WTC11 (cell line): ENCODE data around the gene FAM111A. TPM values are rescaled to one million over a fixed set of nuclear protein-coding genes. Genes with fewer than 3 reads are reported as not detected.

ENCODE experiments used
- ATAC-seq: fragments of 200-7000 bp; cut with Tn5 transposase; 2 replicates; pipeline ENCODE4 v1.10.0; 2021; ENCODE audit warnings: mild to moderate bottlenecking, moderate library complexity
- CTCF ChIA-PET: fragments of 300-600 bp; sonication (Branson Sonifier 250); formaldehyde crosslinking; loops from one replicate; lab custom pipeline; 2021; ENCODE audit warnings: antibody characterized with exemption; lab: Charles Lee
- POLR2A ChIA-PET: fragments of 350-600 bp; sonication (Branson Sonifier 250); formaldehyde crosslinking; loops from one replicate; lab custom pipeline; 2021; ENCODE audit warnings: antibody characterized with exemption; lab: Charles Lee
- DNase-seq: peaks from one replicate; pipeline ENCODE4 v3.0.0; 2021; ENCODE audit warnings: low spot score
- H3K27ac Mint-ChIP-seq: 2 replicates; pipeline ENCODE4 v1.8.0; 2021; ENCODE audit warnings: mixed read lengths
- H3K27me3 Mint-ChIP-seq: 2 replicates; pipeline ENCODE4 v1.8.0; 2021; ENCODE audit warnings: low read depth, mild to moderate bottlenecking, moderate library complexity, mixed read lengths
- H3K36me3 Mint-ChIP-seq: 2 replicates; pipeline ENCODE4 v1.8.0; 2021; ENCODE audit warnings: mixed read lengths
- H3K4me1 Mint-ChIP-seq: 2 replicates; pipeline ENCODE4 v1.8.0; 2022; ENCODE audit warnings: mixed read lengths
- H3K4me3 Mint-ChIP-seq: 2 replicates; pipeline ENCODE4 v1.8.0; 2021; ENCODE audit warnings: mild to moderate bottlenecking, moderate library complexity, mixed read lengths
- H3K9me3 Mint-ChIP-seq: 2 replicates; pipeline ENCODE4 v1.8.0; 2021; ENCODE audit warnings: mixed read lengths
- CREM ChIP-seq: sonication (generic); formaldehyde crosslinking; IDR thresholded peaks from 2 replicates; pipeline ENCODE4 v1.8.1; 2022; ENCODE audit warnings: mild to moderate bottlenecking, missing genetic modification reagents, moderate library complexity
- EMX1 ChIP-seq: fragments of 250-450 bp; sonication (Bioruptor Pico); IDR thresholded peaks from 2 replicates; pipeline ENCODE4 v1.8.0; 2021; ENCODE audit warnings: mild to moderate bottlenecking
- FOXJ3 ChIP-seq: sonication (generic); formaldehyde crosslinking; IDR thresholded peaks from 2 replicates; pipeline ENCODE4 v1.9.0; 2021; ENCODE audit warnings: missing genetic modification reagents, mild to moderate bottlenecking, borderline replicate concordance
- GRHL2 ChIP-seq: fragments of 250-450 bp; sonication (Bioruptor Pico); IDR thresholded peaks from 2 replicates; pipeline ENCODE4 v1.8.0; 2022; ENCODE audit warnings: mild to moderate bottlenecking, moderate library complexity; ENCODE audit not compliant: insufficient replicate concordance, severe bottlenecking
- GTF2I ChIP-seq: fragments of 250-450 bp; sonication (Bioruptor Pico); conservative IDR thresholded peaks from 2 replicates; pipeline ENCODE4 v1.4.0; 2021; ENCODE audit warnings: mild to moderate bottlenecking
- KAT7 ChIP-seq: sonication (generic); formaldehyde crosslinking; IDR thresholded peaks from 2 replicates; pipeline ENCODE4 v1.8.1; 2023; ENCODE audit warnings: missing genetic modification reagents, mild to moderate bottlenecking, borderline replicate concordance
- MLX ChIP-seq: sonication (generic); formaldehyde crosslinking; IDR thresholded peaks from 2 replicates; pipeline ENCODE4 v1.8.1; 2023; ENCODE audit warnings: mild to moderate bottlenecking, missing genetic modification reagents, moderate library complexity
- NFATC4 ChIP-seq: fragments of 250-450 bp; sonication (Bioruptor Pico); IDR thresholded peaks from 2 replicates; pipeline ENCODE4 v1.9.0; 2021; ENCODE audit warnings: mild to moderate bottlenecking
- NFE2L1 ChIP-seq: sonication (generic); formaldehyde crosslinking; IDR thresholded peaks from 2 replicates; pipeline ENCODE4 v1.8.1; 2023; ENCODE audit warnings: missing genetic modification reagents
- NFYB ChIP-seq: sonication (generic); formaldehyde crosslinking; conservative IDR thresholded peaks from 2 replicates; pipeline ENCODE4 v1.8.0; 2022; ENCODE audit warnings: low read depth, missing genetic modification reagents
- NR3C1 ChIP-seq: sonication (generic); formaldehyde crosslinking; conservative IDR thresholded peaks from 2 replicates; pipeline ENCODE4 v1.8.1; 2023; ENCODE audit warnings: low read depth, mild to moderate bottlenecking, missing genetic modification reagents
- SOX15 ChIP-seq: fragments of 250-450 bp; sonication (Bioruptor Pico); IDR thresholded peaks from 2 replicates; pipeline ENCODE4 v1.9.0; 2021; ENCODE audit warnings: mild to moderate bottlenecking
- TEAD4 ChIP-seq: sonication (generic); formaldehyde crosslinking; IDR thresholded peaks from 2 replicates; pipeline ENCODE4 v1.8.0; 2022; ENCODE audit warnings: mild to moderate bottlenecking, missing genetic modification reagents
- ZNF263 ChIP-seq: sonication (generic); formaldehyde crosslinking; IDR thresholded peaks from 2 replicates; pipeline ENCODE4 v1.8.1; 2022; ENCODE audit warnings: low read depth, mild to moderate bottlenecking, moderate library complexity, missing genetic modification reagents
- ZNF512 ChIP-seq: sonication (generic); formaldehyde crosslinking; IDR thresholded peaks from 2 replicates; pipeline ENCODE4 v1.8.1; 2022; ENCODE audit warnings: missing genetic modification reagents, borderline replicate concordance
- ZNF671 ChIP-seq: fragments of 250-450 bp; sonication (Bioruptor Pico); IDR thresholded peaks from 2 replicates; pipeline ENCODE4 v1.8.0; 2021; ENCODE audit warnings: mild to moderate bottlenecking
- total RNA-seq: library from RNA; stranded (reverse); gene quantifications from 3 replicates; pipeline ENCODE4 v1.2.3, GENCODE V29; 2021
- TF ChIP-seq, protein P1 (sequence below): fragments of 250-450 bp; sonication (Bioruptor Pico); IDR thresholded peaks from 2 replicates; pipeline ENCODE4 v1.9.0; 2021; ENCODE audit warnings: mild to moderate bottlenecking, borderline replicate concordance
- TF ChIP-seq, protein P2 (sequence below): sonication (generic); formaldehyde crosslinking; IDR thresholded peaks from 2 replicates; pipeline ENCODE4 v1.8.1; 2023; ENCODE audit warnings: mild to moderate bottlenecking, missing genetic modification reagents
- TF ChIP-seq, protein P3 (sequence below): sonication (generic); formaldehyde crosslinking; IDR thresholded peaks from 2 replicates; pipeline ENCODE4 v1.8.0; 2022; ENCODE audit warnings: mild to moderate bottlenecking, missing genetic modification reagents
- TF ChIP-seq, protein P4 (sequence below): sonication (generic); formaldehyde crosslinking; IDR thresholded peaks from 2 replicates; pipeline ENCODE4 v1.8.1; 2023; ENCODE audit warnings: mild to moderate bottlenecking, missing genetic modification reagents, moderate library complexity

The FAM111A gene
- total RNA-seq, 1 experiment from 2014 or later, result 18.8 TPM

DNA sequence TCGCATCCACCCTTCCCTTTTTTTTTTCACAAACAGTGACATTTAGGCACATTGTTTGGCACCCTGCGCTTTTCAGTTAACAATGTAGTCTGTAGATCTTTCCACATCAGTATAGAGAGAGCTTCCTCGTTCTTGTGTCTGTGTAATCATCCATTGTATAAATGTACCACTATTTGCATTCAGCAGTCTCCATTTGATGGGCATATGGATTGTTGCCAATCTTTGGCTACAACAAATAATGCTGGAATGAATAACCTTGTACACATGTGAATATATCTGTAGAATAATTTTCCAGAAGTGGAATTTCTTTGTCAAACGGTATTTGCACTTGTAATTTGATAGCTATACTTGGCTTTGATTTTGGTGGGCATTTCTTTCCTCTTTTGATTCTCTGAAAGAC, 52.9 kb downstream of the FAM111A start:
- Mint-ChIP-seq H3K27me3 (no peaks in the 10 kb centered on the region), H3K36me3 (peaks cover 69% of the 10 kb centered on the region), H3K4me1 (no peaks in the 10 kb centered on the region), H3K27ac (no peak overlapping the region), H3K4me3 (no peak overlapping the region), H3K9me3 (peaks cover 15% of the 10 kb centered on the region)
- ATAC-seq (no peak), DNase-seq (no peak)
- ChIA-PET CTCF (interaction anchor here (0.7 to 1.7 kb wide), 2 partner anchors 9 to 13 kb away, joined by 3 to 4 read pairs; no protein-coding TSS in a partner anchor), POLR2A (no interaction called here)
- TF ChIP-seq TEAD4 (CRISPR knock-in tag) (no peak), ZNF671 (CRISPR knock-in tag) (no peak), GTF2I (no peak), EMX1 (no peak), ZNF263 (CRISPR knock-in tag) (no peak), SOX15 (CRISPR knock-in tag) (no peak), CREM (CRISPR knock-in tag) (no peak), MLX (CRISPR knock-in tag) (no peak), NFATC4 (CRISPR knock-in tag) (no peak), GRHL2 (CRISPR knock-in tag) (no peak), NFE2L1 (no peak), KAT7 (CRISPR knock-in tag) (no peak), ZNF512 (CRISPR knock-in tag) (no peak), FOXJ3 (CRISPR knock-in tag) (no peak), NR3C1 (CRISPR knock-in tag) (no peak), NFYB (no peak)
- TF ChIP-seq, protein P1, sequence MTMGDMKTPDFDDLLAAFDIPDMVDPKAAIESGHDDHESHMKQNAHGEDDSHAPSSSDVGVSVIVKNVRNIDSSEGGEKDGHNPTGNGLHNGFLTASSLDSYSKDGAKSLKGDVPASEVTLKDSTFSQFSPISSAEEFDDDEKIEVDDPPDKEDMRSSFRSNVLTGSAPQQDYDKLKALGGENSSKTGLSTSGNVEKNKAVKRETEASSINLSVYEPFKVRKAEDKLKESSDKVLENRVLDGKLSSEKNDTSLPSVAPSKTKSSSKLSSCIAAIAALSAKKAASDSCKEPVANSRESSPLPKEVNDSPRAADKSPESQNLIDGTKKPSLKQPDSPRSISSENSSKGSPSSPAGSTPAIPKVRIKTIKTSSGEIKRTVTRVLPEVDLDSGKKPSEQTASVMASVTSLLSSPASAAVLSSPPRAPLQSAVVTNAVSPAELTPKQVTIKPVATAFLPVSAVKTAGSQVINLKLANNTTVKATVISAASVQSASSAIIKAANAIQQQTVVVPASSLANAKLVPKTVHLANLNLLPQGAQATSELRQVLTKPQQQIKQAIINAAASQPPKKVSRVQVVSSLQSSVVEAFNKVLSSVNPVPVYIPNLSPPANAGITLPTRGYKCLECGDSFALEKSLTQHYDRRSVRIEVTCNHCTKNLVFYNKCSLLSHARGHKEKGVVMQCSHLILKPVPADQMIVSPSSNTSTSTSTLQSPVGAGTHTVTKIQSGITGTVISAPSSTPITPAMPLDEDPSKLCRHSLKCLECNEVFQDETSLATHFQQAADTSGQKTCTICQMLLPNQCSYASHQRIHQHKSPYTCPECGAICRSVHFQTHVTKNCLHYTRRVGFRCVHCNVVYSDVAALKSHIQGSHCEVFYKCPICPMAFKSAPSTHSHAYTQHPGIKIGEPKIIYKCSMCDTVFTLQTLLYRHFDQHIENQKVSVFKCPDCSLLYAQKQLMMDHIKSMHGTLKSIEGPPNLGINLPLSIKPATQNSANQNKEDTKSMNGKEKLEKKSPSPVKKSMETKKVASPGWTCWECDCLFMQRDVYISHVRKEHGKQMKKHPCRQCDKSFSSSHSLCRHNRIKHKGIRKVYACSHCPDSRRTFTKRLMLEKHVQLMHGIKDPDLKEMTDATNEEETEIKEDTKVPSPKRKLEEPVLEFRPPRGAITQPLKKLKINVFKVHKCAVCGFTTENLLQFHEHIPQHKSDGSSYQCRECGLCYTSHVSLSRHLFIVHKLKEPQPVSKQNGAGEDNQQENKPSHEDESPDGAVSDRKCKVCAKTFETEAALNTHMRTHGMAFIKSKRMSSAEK, result no peak
- TF ChIP-seq, protein P2, sequence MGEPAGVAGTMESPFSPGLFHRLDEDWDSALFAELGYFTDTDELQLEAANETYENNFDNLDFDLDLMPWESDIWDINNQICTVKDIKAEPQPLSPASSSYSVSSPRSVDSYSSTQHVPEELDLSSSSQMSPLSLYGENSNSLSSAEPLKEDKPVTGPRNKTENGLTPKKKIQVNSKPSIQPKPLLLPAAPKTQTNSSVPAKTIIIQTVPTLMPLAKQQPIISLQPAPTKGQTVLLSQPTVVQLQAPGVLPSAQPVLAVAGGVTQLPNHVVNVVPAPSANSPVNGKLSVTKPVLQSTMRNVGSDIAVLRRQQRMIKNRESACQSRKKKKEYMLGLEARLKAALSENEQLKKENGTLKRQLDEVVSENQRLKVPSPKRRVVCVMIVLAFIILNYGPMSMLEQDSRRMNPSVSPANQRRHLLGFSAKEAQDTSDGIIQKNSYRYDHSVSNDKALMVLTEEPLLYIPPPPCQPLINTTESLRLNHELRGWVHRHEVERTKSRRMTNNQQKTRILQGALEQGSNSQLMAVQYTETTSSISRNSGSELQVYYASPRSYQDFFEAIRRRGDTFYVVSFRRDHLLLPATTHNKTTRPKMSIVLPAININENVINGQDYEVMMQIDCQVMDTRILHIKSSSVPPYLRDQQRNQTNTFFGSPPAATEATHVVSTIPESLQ (CRISPR knock-in tag), result no peak
- TF ChIP-seq, protein P3, sequence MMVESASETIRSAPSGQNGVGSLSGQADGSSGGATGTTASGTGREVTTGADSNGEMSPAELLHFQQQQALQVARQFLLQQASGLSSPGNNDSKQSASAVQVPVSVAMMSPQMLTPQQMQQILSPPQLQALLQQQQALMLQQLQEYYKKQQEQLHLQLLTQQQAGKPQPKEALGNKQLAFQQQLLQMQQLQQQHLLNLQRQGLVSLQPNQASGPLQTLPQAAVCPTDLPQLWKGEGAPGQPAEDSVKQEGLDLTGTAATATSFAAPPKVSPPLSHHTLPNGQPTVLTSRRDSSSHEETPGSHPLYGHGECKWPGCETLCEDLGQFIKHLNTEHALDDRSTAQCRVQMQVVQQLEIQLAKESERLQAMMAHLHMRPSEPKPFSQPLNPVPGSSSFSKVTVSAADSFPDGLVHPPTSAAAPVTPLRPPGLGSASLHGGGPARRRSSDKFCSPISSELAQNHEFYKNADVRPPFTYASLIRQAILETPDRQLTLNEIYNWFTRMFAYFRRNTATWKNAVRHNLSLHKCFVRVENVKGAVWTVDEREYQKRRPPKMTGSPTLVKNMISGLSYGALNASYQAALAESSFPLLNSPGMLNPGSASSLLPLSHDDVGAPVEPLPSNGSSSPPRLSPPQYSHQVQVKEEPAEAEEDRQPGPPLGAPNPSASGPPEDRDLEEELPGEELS, result no peak
- TF ChIP-seq, protein P4, sequence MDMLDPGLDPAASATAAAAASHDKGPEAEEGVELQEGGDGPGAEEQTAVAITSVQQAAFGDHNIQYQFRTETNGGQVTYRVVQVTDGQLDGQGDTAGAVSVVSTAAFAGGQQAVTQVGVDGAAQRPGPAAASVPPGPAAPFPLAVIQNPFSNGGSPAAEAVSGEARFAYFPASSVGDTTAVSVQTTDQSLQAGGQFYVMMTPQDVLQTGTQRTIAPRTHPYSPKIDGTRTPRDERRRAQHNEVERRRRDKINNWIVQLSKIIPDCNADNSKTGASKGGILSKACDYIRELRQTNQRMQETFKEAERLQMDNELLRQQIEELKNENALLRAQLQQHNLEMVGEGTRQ (CRISPR knock-in tag), result no peak
